Right atrium auricular region (tissue), 2 donors: ENCODE results near the gene LINC00237. TPM values are rescaled to one million over a fixed set of nuclear protein-coding genes. Genes with fewer than 3 reads are reported as not detected.

Source experiments
- DNase-seq: peaks from one replicate; pipeline ENCODE4 v3.0.0-alpha.2; 2019; ENCODE audit warnings: low spot score
- H3K27ac ChIP-seq, 2 donors: fragments of 200-600 bp; sonication (generic); 1 replicate in 1 of 2; 2 replicates in 1 of 2; pipeline ENCODE4 v1.5.1; 2016 to 2019
- H3K27me3 ChIP-seq, 2 donors: fragments of 200-600 bp; sonication (generic); one replicate each; pipeline versions ENCODE4 v1.5.1 to v1.6.0; 2017 to 2019
- H3K36me3 ChIP-seq: fragments of 200-600 bp; sonication (generic); one replicate; pipeline ENCODE4 v1.5.1; 2016
- H3K4me1 ChIP-seq, 2 donors: fragments of 200-600 bp; sonication (generic); one replicate each; pipeline versions ENCODE4 v1.5.1 to v1.6.0; 2017 to 2019
- H3K4me3 ChIP-seq, 2 donors: fragments of 200-600 bp; sonication (generic); 1 replicate in 1 of 2; 2 replicates in 1 of 2; pipeline ENCODE4 v1.5.1; 2017 to 2019; ENCODE audit warnings: mild to moderate bottlenecking in 1 of 2, moderate library complexity in 1 of 2
- H3K9me3 ChIP-seq, 2 donors: fragments of 200-600 bp; sonication (generic); one replicate each; pipeline ENCODE4 v1.5.1; 2019
- total RNA-seq, 2 donors: library from RNA; depleted of rRNA; stranded (reverse); fragments of >200 nt; gene quantifications; one replicate each; pipeline ENCODE4 v1.1.0, GENCODE V29; 2016
- TF ChIP-seq, protein P1 (sequence below), 2 donors: fragments of 200-600 bp; sonication (generic); IDR thresholded peaks; one replicate each; pipeline ENCODE4 v1.5.1; 2019; ENCODE audit warnings: antibody characterized with exemption in 2 of 2

LINC00237 gene
- total RNA-seq, 2 donors from 2014 or later, result not detected

DNA sequence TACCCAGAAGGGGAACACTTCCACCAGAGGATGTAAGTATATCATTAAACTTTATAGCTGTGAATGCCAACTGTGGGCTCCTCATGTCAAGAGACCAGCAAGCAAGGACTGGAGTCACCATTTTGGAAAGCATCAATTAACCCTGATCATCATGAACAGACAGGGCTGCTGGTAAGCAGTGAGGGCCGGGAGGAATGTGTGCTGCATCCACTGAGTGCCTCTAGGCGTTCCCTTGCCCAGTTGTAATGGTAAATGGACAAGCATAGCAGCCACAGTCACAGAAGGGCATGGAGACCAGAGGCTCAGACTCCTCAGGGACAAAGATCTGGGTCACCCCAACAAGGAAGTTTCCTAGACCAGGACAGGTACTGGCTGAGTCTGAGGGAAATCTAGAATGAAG is 23.6 kb downstream of the LINC00237 start:
- no peak overlapping the region for H3K4me3 ChIP-seq
- H3K27ac ChIP-seq, result no peak overlapping the region
- H3K27me3 ChIP-seq, result no peaks in the 10 kb centered on the region
- TF ChIP-seq, protein P1, sequence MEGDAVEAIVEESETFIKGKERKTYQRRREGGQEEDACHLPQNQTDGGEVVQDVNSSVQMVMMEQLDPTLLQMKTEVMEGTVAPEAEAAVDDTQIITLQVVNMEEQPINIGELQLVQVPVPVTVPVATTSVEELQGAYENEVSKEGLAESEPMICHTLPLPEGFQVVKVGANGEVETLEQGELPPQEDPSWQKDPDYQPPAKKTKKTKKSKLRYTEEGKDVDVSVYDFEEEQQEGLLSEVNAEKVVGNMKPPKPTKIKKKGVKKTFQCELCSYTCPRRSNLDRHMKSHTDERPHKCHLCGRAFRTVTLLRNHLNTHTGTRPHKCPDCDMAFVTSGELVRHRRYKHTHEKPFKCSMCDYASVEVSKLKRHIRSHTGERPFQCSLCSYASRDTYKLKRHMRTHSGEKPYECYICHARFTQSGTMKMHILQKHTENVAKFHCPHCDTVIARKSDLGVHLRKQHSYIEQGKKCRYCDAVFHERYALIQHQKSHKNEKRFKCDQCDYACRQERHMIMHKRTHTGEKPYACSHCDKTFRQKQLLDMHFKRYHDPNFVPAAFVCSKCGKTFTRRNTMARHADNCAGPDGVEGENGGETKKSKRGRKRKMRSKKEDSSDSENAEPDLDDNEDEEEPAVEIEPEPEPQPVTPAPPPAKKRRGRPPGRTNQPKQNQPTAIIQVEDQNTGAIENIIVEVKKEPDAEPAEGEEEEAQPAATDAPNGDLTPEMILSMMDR (IDR thresholded peaks at IDR 0.05), result no peak
- H3K4me1 ChIP-seq, result no peaks in the 10 kb centered on the region
- H3K36me3 ChIP-seq, result no peaks in the 10 kb centered on the region
- peaks cover 0 to 7% of the 10 kb centered on the region in 2 donors for H3K9me3 ChIP-seq
- no peak for DNase-seq

DNA sequence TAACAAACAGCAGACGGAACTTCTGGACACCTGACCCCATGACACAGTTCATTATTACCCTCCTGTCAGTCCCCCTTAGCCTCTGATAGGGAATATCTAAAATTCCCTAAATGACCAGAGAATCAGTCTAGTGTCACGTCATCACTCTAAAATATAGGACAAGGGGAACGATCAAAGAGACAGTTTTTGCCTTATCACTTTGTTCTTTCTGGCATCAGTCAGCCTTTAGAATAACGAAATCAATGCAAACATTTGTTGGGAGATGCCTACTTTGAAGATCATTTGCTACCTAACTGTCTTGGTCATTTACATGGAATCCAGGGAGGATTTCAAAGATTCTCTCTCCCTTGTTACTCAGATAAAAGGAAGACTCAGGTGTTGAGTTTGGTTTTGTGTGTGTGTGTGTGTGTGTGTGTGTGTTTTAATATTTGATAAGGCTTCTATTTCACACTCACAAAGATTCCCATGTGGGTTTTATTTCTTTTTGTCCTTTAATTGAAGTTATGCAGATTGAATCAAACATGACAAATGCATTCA is 28.3 kb downstream of the LINC00237 start:
- DNase-seq, result no peak

DNA sequence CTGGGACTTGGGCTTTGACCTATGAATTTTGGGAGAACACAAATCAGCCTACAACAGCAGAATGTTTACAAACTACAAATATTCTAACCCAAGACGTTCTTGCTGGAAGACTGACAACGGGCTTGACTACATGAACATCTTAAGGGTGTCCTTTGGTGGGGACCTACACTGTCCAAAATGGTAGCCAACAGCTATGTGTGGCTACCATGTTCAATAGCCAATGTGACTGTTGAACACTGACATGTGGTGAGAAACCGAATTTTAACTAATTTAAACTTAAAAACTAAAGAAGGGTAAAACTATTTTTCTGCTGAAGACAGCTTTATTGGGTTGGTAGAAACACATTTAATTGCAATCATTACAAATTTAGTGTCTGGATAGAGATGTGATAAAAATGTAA is 30.1 kb downstream of the LINC00237 start:
- no peaks in the 10 kb centered on the region for H3K27me3 ChIP-seq
- no peak overlapping the region for H3K27ac ChIP-seq
- H3K9me3 ChIP-seq, result peaks cover 0 to 4% of the 10 kb centered on the region in 2 donors
- H3K4me1 ChIP-seq, result no peaks in the 10 kb centered on the region
- H3K36me3 ChIP-seq, result no peaks in the 10 kb centered on the region
- no peak overlapping the region for H3K4me3 ChIP-seq
- TF ChIP-seq, protein P1 (IDR thresholded peaks at IDR 0.05), result no peak
- DNase-seq, result no peak

More for the DNA sequence above, 28.3 kb downstream of the LINC00237 start:
- no peaks in the 10 kb centered on the region for H3K27me3 ChIP-seq
- no peak overlapping the region for H3K27ac ChIP-seq
- H3K4me3 ChIP-seq, result no peak overlapping the region
- H3K9me3 ChIP-seq, result peaks cover 0 to 4% of the 10 kb centered on the region in 2 donors
- TF ChIP-seq, protein P1 (IDR thresholded peaks at IDR 0.05), result no peak
- no peaks in the 10 kb centered on the region for H3K36me3 ChIP-seq
- H3K4me1 ChIP-seq, result no peaks in the 10 kb centered on the region

GRCh38 chr20:21075471-21075870 is 30.7 kb downstream of the LINC00237 start:
- Histone ChIP-seq H3K36me3 (no peaks in the 10 kb centered on the region), H3K4me3 (no peak overlapping the region), H3K9me3 (peaks cover 0 to 4% of the 10 kb centered on the region in 2 donors), H3K27ac (no peak overlapping the region), H3K4me1 (no peaks in the 10 kb centered on the region), H3K27me3 (no peaks in the 10 kb centered on the region)
- DNase-seq, result no peak
- TF ChIP-seq, protein P1 (IDR thresholded peaks at IDR 0.05), result no peak

GRCh38 chr20:21074605-21075336 is 31.4 kb downstream of the LINC00237 start:
- no peaks in the 10 kb centered on the region for H3K4me1 ChIP-seq
- no peak overlapping the region for H3K27ac ChIP-seq

More at GRCh38 chr20:21074605-21075336, 31.4 kb downstream of the LINC00237 start:
- Histone ChIP-seq H3K9me3 (peaks cover 0 to 3% of the 10 kb centered on the region in 2 donors), H3K36me3 (no peaks in the 10 kb centered on the region), H3K27me3 (no peaks in the 10 kb centered on the region), H3K4me3 (no peak overlapping the region)
- TF ChIP-seq, protein P1 (IDR thresholded peaks at IDR 0.05), result no peak
- no peak for DNase-seq
